Lower leg skin (tissue), 3 donors: ENCODE data around the gene RSPH4A.
"Not testable (repeated sequence)": the region's sequence is repeated elsewhere in the genome, so short reads cannot be mapped to it uniquely, and the experiment has no call there.

Source experiments
- CTCF ChIP-seq, 3 donors: fragments of 450-650 bp; IDR thresholded peaks; one replicate each; pipeline ENCODE4 v1.5.1; 2016; ENCODE audit warnings: antibody characterized with exemption in 3 of 3, mild to moderate bottlenecking in 3 of 3, moderate library complexity in 2 of 3
- POLR2A ChIP-seq, 2 donors: fragments of 450-650 bp; IDR thresholded peaks; one replicate each; pipeline ENCODE4 v1.6.1; 2016 to 2017; ENCODE audit warnings: antibody characterized with exemption in 2 of 2, mild to moderate bottlenecking in 1 of 2, moderate library complexity in 1 of 2

GRCh38 chr6:116664169-116664568 lies 47.9 kb downstream of the RSPH4A start:
- TF ChIP-seq POLR2A, CTCF (IDR thresholded peaks at IDR 0.05): not testable (repeated sequence)
